WERI-Rb-1 (cell line): Measurements from ENCODE around the gene PRAMEF11.
"Not testable (repeated sequence)": the region's sequence is repeated elsewhere in the genome, so short reads cannot be mapped to it uniquely, and the experiment has no call there.

Experiments
- DNase-seq: peaks from one replicate; pipeline ENCODE4 v3.0.0-alpha.2; 2020
- H3K27ac ChIP-seq: fragments of 250-450 bp; sonication (Bioruptor Pico); 2 replicates; pipeline ENCODE4 v1.5.1; 2020; ENCODE audit warnings: mild to moderate bottlenecking, moderate library complexity
- H3K27me3 ChIP-seq: fragments of 250-450 bp; sonication (Bioruptor Pico); 2 replicates; pipeline ENCODE4 v1.5.1; 2021; ENCODE audit warnings: mild to moderate bottlenecking, low read depth, moderate library complexity; ENCODE audit not compliant: insufficient read depth, severe bottlenecking
- H3K36me3 ChIP-seq: fragments of 250-450 bp; sonication (Bioruptor Pico); 2 replicates; pipeline ENCODE4 v1.5.1; 2020; ENCODE audit warnings: mild to moderate bottlenecking, moderate library complexity
- H3K4me3 ChIP-seq: 2 replicates; pipeline ENCODE4 v1.5.1; 2011; ENCODE audit warnings: low read depth, mild to moderate bottlenecking, control low read depth, low read length
- H3K9me3 ChIP-seq: fragments of 250-450 bp; sonication (Bioruptor Pico); 2 replicates; pipeline ENCODE4 v1.5.1; 2021; ENCODE audit warnings: mild to moderate bottlenecking, moderate library complexity; ENCODE audit not compliant: severe bottlenecking
- TF ChIP-seq, protein P1 (sequence below): IDR thresholded peaks from 2 replicates; pipeline ENCODE4 v1.5.1; 2011; ENCODE audit warnings: low read depth, mild to moderate bottlenecking, control low read depth, inconsistent platforms, low read length

The PRAMEF11 gene

DNA sequence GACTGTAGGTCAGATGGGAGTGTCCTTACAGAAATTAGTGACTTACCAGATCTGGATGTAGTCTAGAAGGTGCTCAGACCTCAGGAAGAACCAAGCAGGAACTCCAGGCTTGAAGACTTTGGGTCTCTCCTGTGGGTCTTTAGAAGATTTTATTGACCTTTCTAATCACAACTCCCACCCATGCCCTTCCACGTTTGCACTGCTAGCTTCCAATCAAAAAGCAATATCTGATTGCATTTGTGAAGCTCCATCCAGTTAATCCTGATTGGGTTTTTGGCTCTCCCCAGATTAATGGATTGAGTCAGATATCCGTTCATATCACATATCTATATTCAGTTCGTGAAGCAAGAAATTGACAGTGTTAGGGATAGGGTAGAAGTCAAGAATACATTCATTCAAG lies at the start of gene PRAMEF11:
TSS of gene PRAMEF11 (minus strand) at position 101 of the 400 bp plus-strand sequence. CDS start 2,621 bp downstream, outside the sequence.
- not testable (repeated sequence) for H3K9me3 ChIP-seq, H3K27me3 ChIP-seq, DNase-seq, H3K4me3 ChIP-seq, H3K27ac ChIP-seq, H3K36me3 ChIP-seq

DNA sequence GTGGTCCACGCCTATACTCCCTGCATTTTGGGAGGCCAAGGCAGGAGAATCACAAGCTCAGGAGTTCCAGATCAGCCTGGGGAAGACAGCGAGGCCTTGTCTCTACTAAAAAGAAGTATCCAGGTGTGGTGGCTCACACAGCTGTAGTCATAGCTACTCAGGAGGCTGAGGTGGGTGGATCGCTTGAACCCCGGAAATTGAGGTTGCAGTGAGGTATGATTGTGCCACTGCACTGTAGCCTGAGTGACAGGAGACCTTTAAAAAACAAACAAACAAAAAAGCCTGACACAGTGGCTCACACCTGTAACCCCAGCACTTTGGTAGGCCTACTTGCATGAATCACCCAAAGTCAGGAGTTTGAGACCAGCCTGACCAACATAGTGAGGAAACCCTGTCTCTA lies 47.2 kb upstream of the PRAMEF11 start:
- H3K9me3 ChIP-seq, H3K4me3 ChIP-seq, H3K36me3 ChIP-seq: not testable (repeated sequence)

DNA sequence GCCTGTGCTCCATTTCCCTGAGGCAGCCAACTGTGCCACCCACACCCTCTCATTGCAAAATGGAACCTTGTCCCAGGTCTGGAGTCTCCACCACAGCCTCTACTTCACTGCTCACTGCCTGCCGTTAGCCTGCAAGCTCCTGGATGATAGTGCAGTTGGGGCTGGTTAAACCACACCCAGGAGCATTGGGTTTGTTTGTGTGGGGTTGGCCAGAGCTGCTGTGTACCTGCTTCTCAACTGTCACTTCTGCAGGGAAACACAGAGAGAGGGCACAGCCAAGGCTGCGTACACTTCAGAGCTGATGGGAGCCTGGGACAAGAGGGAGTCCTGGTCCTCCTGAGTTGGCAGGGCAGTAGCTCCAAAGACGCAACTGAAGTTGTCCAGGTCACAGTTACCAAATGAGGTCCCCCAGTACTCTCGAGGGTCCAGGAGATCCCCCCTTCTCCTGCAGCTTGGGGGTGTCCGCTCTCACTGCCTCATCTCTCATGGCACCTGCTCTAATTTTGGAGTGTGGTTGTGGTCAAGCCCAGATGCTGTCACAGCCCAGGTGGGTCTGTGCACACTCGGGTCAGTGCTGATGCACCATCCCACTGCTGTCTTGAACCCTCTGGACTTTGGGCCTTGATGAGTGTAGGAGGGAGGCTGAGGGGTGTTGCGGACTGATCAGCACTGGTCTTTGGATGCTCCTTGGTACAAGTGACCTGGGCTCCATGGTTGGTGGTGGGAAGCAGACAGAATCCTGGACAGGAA lies 32.1 kb upstream of the PRAMEF11 start:
- DNase-seq, H3K9me3 ChIP-seq, H3K27me3 ChIP-seq, H3K36me3 ChIP-seq, H3K4me3 ChIP-seq, H3K27ac ChIP-seq: not testable (repeated sequence)

More for the DNA sequence above, 47.2 kb upstream of the PRAMEF11 start:
- not testable (repeated sequence) for H3K27me3 ChIP-seq, DNase-seq, H3K27ac ChIP-seq

DNA sequence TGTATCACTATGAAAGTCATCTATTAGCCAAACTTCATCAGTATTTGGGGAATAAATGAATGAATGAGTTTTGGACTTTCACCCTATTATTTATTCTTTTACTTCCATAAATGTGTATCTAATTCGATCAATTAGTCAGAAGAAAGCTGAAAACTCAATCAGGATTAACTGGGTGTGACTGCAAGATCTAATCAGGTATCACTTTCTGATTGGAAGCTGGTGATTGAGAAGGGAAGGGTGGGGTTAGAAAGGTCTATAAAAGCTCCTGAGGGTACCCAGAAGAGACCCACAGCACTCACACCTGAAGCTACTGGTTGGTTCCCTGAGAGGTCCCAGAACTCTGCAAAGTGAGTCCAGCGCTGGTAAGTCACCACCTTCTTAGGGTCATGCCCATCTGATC lies 25.6 kb upstream of the PRAMEF11 start, which contains the start of gene PRAMEF2:
TSS of gene PRAMEF2 (plus strand) at position 301 of the 400 bp plus-strand sequence. CDS start 1,924 bp downstream, outside the sequence.
- DNase-seq, H3K4me3 ChIP-seq, H3K36me3 ChIP-seq, H3K9me3 ChIP-seq, H3K27ac ChIP-seq: not testable (repeated sequence)
- H3K27me3 ChIP-seq: peaks cover 22% of the 10 kb centered on the region

DNA sequence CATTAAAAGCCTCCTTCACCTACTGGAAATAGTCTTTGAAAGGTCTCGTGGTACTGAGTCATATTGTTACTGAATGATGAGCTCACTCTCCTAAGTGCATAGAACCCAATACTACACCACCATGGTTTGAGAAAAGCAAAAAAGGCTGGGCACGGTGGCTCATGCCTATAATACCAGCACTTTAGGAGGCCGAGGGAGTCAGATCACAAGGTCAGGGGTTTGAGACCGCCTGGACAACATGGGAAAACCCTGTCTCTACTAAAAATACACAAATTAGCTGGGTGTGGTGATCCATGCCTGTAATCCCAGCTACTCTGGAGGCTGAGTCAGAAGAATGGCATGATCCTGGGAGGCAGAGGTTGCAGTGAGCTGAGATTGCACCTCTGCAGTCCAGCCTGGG lies 20.6 kb upstream of the PRAMEF11 start:
- Histone ChIP-seq H3K27me3 (peaks cover 37% of the 10 kb centered on the region), H3K27ac (no peak overlapping the region), H3K4me3 (no peak overlapping the region), H3K36me3 (no peaks in the 10 kb centered on the region), H3K9me3 (no peaks in the 10 kb centered on the region)
- no peak for DNase-seq
- TF ChIP-seq, protein P1, sequence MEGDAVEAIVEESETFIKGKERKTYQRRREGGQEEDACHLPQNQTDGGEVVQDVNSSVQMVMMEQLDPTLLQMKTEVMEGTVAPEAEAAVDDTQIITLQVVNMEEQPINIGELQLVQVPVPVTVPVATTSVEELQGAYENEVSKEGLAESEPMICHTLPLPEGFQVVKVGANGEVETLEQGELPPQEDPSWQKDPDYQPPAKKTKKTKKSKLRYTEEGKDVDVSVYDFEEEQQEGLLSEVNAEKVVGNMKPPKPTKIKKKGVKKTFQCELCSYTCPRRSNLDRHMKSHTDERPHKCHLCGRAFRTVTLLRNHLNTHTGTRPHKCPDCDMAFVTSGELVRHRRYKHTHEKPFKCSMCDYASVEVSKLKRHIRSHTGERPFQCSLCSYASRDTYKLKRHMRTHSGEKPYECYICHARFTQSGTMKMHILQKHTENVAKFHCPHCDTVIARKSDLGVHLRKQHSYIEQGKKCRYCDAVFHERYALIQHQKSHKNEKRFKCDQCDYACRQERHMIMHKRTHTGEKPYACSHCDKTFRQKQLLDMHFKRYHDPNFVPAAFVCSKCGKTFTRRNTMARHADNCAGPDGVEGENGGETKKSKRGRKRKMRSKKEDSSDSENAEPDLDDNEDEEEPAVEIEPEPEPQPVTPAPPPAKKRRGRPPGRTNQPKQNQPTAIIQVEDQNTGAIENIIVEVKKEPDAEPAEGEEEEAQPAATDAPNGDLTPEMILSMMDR: no peak

DNA sequence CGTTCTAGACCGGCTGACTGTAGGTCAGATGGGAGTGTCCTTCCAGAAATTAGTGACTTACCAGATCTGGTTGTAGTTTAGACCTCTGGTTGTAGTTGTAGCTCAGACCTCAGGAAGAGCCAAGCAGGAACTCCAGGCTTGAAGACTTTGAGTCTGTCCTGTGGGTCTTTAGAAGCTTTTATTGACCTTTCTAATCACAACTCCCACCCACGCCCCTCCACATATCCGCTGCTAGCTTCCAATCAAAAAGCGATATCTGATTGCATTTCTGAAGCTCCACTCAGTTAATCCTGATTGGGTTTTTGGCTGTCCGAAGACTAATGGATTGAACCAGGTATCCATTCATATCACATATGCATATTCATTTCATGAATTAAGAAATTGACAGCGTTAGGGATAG lies 17.4 kb upstream of the PRAMEF11 start, which contains the start of gene HNRNPCL1:
TSS of gene HNRNPCL1 (minus strand) at position 101 of the 400 bp plus-strand sequence. CDS start 431 bp downstream, outside the sequence.
- peaks cover 30% of the 10 kb centered on the region for H3K27me3 ChIP-seq
- not testable (repeated sequence) for H3K4me3 ChIP-seq, H3K36me3 ChIP-seq, DNase-seq, H3K27ac ChIP-seq, H3K9me3 ChIP-seq

DNA sequence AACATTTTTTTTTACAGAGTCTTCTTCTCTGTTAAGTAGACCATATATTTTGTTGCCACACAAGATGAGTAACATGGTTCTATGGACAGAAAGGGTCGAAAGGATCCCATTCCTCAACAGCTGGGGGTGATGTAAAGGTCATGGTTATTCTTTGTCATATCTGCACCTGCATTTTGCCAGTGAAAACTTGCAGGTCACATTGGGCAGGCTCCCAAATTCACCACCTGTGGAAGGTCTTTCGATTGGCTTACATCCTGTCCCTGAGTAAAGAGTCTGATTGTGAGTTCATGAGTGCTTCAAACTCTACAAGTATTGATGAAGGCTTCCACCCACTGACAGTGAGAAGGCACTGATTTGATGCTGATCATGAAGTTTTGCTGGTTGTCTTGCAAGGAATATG lies 2.0 kb upstream of the PRAMEF11 start:
- H3K27ac ChIP-seq, DNase-seq, H3K9me3 ChIP-seq, H3K36me3 ChIP-seq, H3K4me3 ChIP-seq: not testable (repeated sequence)
- H3K27me3 ChIP-seq: peaks cover 12% of the 10 kb centered on the region

DNA sequence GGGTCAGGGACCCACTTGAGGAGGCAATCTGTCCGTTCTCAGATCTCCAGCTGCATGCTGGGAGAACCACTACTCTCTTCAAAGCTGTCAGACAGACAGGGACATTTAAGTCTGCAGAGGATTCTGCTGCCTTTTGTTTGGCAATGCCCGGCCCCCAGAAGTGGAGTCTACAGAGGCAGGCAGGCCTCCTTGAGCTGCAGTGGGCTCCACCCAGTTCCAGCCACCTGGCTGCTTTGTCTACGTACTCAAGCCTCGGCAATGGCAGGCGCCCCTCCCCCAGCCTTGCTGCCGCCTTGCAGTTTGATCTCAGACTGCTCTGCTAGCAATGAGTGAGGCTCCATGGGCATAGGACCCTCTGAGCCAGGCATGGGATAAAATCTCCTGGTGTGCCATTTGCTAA lies 12.1 kb downstream of the PRAMEF11 start:
- not testable (repeated sequence) for H3K4me3 ChIP-seq, H3K36me3 ChIP-seq, DNase-seq, H3K27ac ChIP-seq, H3K9me3 ChIP-seq
- H3K27me3 ChIP-seq: peaks cover 18% of the 10 kb centered on the region

DNA sequence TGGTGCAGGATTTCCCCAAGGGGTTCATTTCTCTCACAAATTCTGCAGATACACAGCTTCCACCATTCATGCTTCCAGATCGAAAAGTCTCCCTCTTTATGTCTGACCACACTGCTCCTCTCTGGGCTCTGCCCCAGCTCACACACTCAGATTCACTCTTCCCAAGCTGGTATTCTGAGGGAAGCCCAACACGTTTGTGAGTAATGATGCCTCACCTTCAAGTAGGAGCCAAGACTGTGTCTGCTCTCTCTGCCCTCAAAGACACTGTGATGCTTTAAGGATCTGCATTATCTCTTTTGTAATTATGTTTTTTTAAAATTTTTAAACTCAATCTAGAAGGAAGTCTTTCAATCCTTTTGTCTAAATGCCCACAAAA lies 19.8 kb downstream of the PRAMEF11 start:
- Histone ChIP-seq H3K36me3 (no peaks in the 10 kb centered on the region), H3K27me3 (peaks cover 43% of the 10 kb centered on the region), H3K9me3 (no peaks in the 10 kb centered on the region), H3K4me3 (no peak overlapping the region), H3K27ac (no peak overlapping the region)
- TF ChIP-seq, protein P1: no peak
- DNase-seq: no peak
